Measurements from ENCODE around the gene IDH1. TPM values are rescaled to one million over a fixed set of nuclear protein-coding genes. Genes with fewer than 3 reads are reported as not detected.

The IDH1 gene
- total and polyA plus RNA-seq, 2 donors (not counting 1 experiment from before 2014, with no cell fraction given): 13.9 to 41.4 TPM

DNA sequence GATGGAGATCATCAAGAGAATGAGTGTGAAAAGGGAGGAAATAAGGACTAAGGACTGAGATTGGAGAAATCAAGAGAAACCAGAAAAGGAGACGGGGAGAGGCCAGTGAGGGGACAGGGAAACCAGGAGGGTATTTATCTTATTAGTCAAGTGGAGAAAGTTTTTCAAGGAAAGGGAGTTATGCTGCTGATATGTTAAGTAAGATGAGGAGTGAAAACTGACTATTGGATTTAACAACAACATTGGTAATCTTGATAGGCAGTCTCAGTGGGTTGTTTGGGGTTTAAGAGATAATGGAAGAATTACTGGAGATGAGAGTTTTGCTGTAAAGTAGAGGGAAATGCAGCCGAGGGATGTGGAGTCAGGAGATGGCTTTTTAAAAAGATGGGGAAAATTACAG lies 41.7 kb upstream of the IDH1 start:
- DNase-seq (no peak), ATAC-seq (ENCODE audit: low read depth) (no peak)
- POLR2A ChIA-PET: interaction anchor here (0.6 kb wide), 1 partner anchor 68 kb away, joined by 3 read pairs; no protein-coding TSS in a partner anchor
- no peak for TF ChIP-seq CTCF (IDR thresholded peaks at IDR 0.05)
- TF ChIP-seq EZH2 (IDR thresholded peaks at IDR 0.05; ENCODE audit: borderline replicate concordance, insufficient read depth, low read depth, low read length, poor library complexity, severe bottlenecking): no peak
- H4K20me1 ChIP-seq (ENCODE audit: control insufficient read depth, insufficient read depth, low read length, poor library complexity, severe bottlenecking): no peaks in the 10 kb centered on the region
- H3K4me3 ChIP-seq (ENCODE audit: control extremely low read depth in 1 of 5, extremely low read depth in 1 of 5, insufficient read depth in 1 of 5, low read depth in 2 of 5, low read length in 4 of 5): no peak overlapping the region
- intact Hi-C loops (cut with micrococcal nuclease): loop anchor here (2.0 kb wide), 1 partner anchor 14 kb away; no protein-coding TSS in a partner anchor
- H3K9ac ChIP-seq (ENCODE audit: low read length): no peak overlapping the region
- H3K79me2 ChIP-seq (ENCODE audit: control insufficient read depth, insufficient read depth, low read length): peaks cover 76% of the 10 kb centered on the region
- Mint-ChIP-seq H3K27me3 (no peaks in the 10 kb centered on the region), H3K27ac (peak overlapping the region; percentile 54), H3K9me3 (ENCODE audit: insufficient read depth) (no peaks in the 10 kb centered on the region), H3K4me1 (peaks cover 49% of the 10 kb centered on the region), H3K4me3 (no peak overlapping the region)
- no peak overlapping the region for H2AFZ ChIP-seq (ENCODE audit: insufficient read depth, low read depth, low read length, poor library complexity, severe bottlenecking)
- no peaks in the 10 kb centered on the region for H3K9me3 ChIP-seq (ENCODE audit: control extremely low read depth in 1 of 3, control insufficient read depth in 2 of 3, insufficient read depth in 1 of 3, low read length in 2 of 3)
- H3K4me1 ChIP-seq (ENCODE audit: control insufficient read depth in 2 of 2, insufficient read depth in 2 of 2, low read length in 2 of 2): peaks cover 14 to 18% of the 10 kb centered on the region in 2 donors
- no peaks in the 10 kb centered on the region for H3K27me3 ChIP-seq (replicated peaks in 1 of 4; ENCODE audit: control extremely low read depth in 1 of 4, control insufficient read depth in 3 of 4, insufficient read depth in 4 of 4, low read length in 3 of 4)
- CTCF ChIA-PET: interaction anchor here (0.8 kb wide), 1 partner anchor 43 kb away, joined by 3 read pairs; no protein-coding TSS in a partner anchor
- peak overlapping the region in 1 of 2 donors; percentile 13 for H3K27ac ChIP-seq (ENCODE audit: low read length in 2 of 2)
- H3K4me2 ChIP-seq (replicated peaks; ENCODE audit: low read depth, low read length, poor library complexity, severe bottlenecking): no peak overlapping the region
- peaks cover 8 to 48% of the 10 kb centered on the region in 2 experiments for H3K36me3 ChIP-seq (replicated peaks in 1 of 2; ENCODE audit: control extremely low read depth in 1 of 2, control insufficient read depth in 1 of 2, extremely low read depth in 1 of 2, insufficient read depth in 2 of 2, low read length in 1 of 2)
- WGBS (ENCODE audit: insufficient coverage): 95% methylated on average over 2 of the region's 2 CpGs

GRCh38 chr2:208295834-208296233 lies 41.0 kb upstream of the IDH1 start:
- Mint-ChIP-seq H3K4me1 (peaks cover 51% of the 10 kb centered on the region), H3K27ac (peak overlapping the region; percentile 3), H3K4me3 (no peak overlapping the region), H3K9me3 (ENCODE audit: insufficient read depth) (peaks cover 2% of the 10 kb centered on the region), H3K27me3 (no peaks in the 10 kb centered on the region)
- WGBS (ENCODE audit: insufficient coverage): 100% methylated on average over 2 of the region's 4 CpGs
- ATAC-seq (ENCODE audit: low read depth) (no peak), DNase-seq (no peak)
- ChIA-PET POLR2A (no interaction called here), CTCF (interaction anchor here (0.8 kb wide), 1 partner anchor 42 kb away, joined by 3 read pairs; no protein-coding TSS in a partner anchor)
- peaks cover 14 to 18% of the 10 kb centered on the region in 2 donors for H3K4me1 ChIP-seq (ENCODE audit: control insufficient read depth in 2 of 2, insufficient read depth in 2 of 2, low read length in 2 of 2)
- no peaks in the 10 kb centered on the region for H3K27me3 ChIP-seq (replicated peaks in 1 of 4; ENCODE audit: control extremely low read depth in 1 of 4, control insufficient read depth in 3 of 4, insufficient read depth in 4 of 4, low read length in 3 of 4)
- TF ChIP-seq EZH2 (IDR thresholded peaks at IDR 0.05; ENCODE audit: borderline replicate concordance, insufficient read depth, low read depth, low read length, poor library complexity, severe bottlenecking): no peak
- no peak for TF ChIP-seq CTCF (IDR thresholded peaks at IDR 0.05)
- no peaks in the 10 kb centered on the region for H4K20me1 ChIP-seq (ENCODE audit: control insufficient read depth, insufficient read depth, low read length, poor library complexity, severe bottlenecking)
- no peak overlapping the region for H3K4me3 ChIP-seq (ENCODE audit: control extremely low read depth in 1 of 5, extremely low read depth in 1 of 5, insufficient read depth in 1 of 5, low read depth in 2 of 5, low read length in 4 of 5)
- intact Hi-C loops (cut with micrococcal nuclease): loop anchor here (2.0 kb wide), 2 partner anchors 15 to 17 kb away; no protein-coding TSS in a partner anchor
- H2AFZ ChIP-seq (ENCODE audit: insufficient read depth, low read depth, low read length, poor library complexity, severe bottlenecking): no peak overlapping the region
- H3K9me3 ChIP-seq (ENCODE audit: control extremely low read depth in 1 of 3, control insufficient read depth in 2 of 3, insufficient read depth in 1 of 3, low read length in 2 of 3): peaks cover 0 to 1% (median 0%) of the 10 kb centered on the region in 3 donors
- H3K36me3 ChIP-seq (replicated peaks in 1 of 2; ENCODE audit: control extremely low read depth in 1 of 2, control insufficient read depth in 1 of 2, extremely low read depth in 1 of 2, insufficient read depth in 2 of 2, low read length in 1 of 2): peaks cover 9 to 47% of the 10 kb centered on the region in 2 experiments
- H3K79me2 ChIP-seq (ENCODE audit: control insufficient read depth, insufficient read depth, low read length): peaks cover 82% of the 10 kb centered on the region
- H3K27ac ChIP-seq (ENCODE audit: low read length in 2 of 2): peak overlapping the region in 1 of 2 donors; percentile 89
- no peak overlapping the region for H3K9ac ChIP-seq (ENCODE audit: low read length)
- H3K4me2 ChIP-seq (replicated peaks; ENCODE audit: low read depth, low read length, poor library complexity, severe bottlenecking): no peak overlapping the region

Measured in B cell (primary cell).